ENCODE data around the gene PLEKHO2. TPM values are rescaled to one million over a fixed set of nuclear protein-coding genes. Genes with fewer than 3 reads are reported as not detected.
A peak's percentile ranks its signal among the peaks of the same experiment; 100 is the strongest.

PLEKHO2 gene
- total and polyA plus RNA-seq, 2 of the 8 experiments (the other 6 are each of a cell fraction or from before 2014, with no cell fraction given) = 16.9 to 20.1 TPM

GRCh38 chr15:64865998-64866520 is 24.3 kb downstream of the PLEKHO2 start (continued):
- TF ChIP-seq GABPA (IDR thresholded peaks at IDR 0.05; ENCODE audit: borderline replicate concordance, insufficient read depth, low read length) (no peak), SIX5 (IDR thresholded peaks at IDR 0.05; ENCODE audit: low read depth, low read length) (no peak), BCL11A (IDR thresholded peaks at IDR 0.05; ENCODE audit: low read depth in 2 of 2, low read length in 2 of 2) (no peak), RNF2 (IDR thresholded peaks at IDR 0.05; ENCODE audit: borderline replicate concordance, low read depth, low read length, missing control alignments, poor library complexity, severe bottlenecking) (no peak), EP300 (IDR thresholded peaks at IDR 0.05; ENCODE audit: borderline replicate concordance in 1 of 2, low read depth in 2 of 2, low read length in 2 of 2) (0 out of 3 replicates have a peak, but pooled peaks of 1 of the 2 experiments have one; percentile 9), KDM5A (IDR thresholded peaks at IDR 0.05; ENCODE audit: low read length) (no peak), JUND (IDR thresholded peaks at IDR 0.05; ENCODE audit: low read length) (peak; percentile 79), MAX (IDR thresholded peaks at IDR 0.05) (peak; percentile 62; the same call in 1 of the 2 replicates), CHD2 (IDR thresholded peaks at IDR 0.05; ENCODE audit: low read length) (no peak), PHF8 (conservative IDR thresholded peaks at IDR 0.05; ENCODE audit: low read depth, low read length) (no peak), RAD21 (IDR thresholded peaks at IDR 0.05 in 1 of 2, conservative IDR thresholded peaks at IDR 0.05 in 1 of 2; ENCODE audit: low read depth in 2 of 2, low read length in 2 of 2) (peak in 1 of 2 experiments; percentile 16; a peak in 2 of 4 replicates), SIN3A (conservative IDR thresholded peaks at IDR 0.05 in 1 of 2, IDR thresholded peaks at IDR 0.05 in 1 of 2; ENCODE audit: low read depth in 1 of 2, low read length in 2 of 2) (peak; percentile 61; a peak in 1 of 4 replicates), CTBP2 (IDR thresholded peaks at IDR 0.05; ENCODE audit: borderline replicate concordance, insufficient read depth, insufficient read length, low read length) (no peak), CREB1 (IDR thresholded peaks at IDR 0.05) (0 out of 2 replicates have a peak, but pooled peaks have one; percentile 27), SAP30 (IDR thresholded peaks at IDR 0.05; ENCODE audit: insufficient read depth, insufficient replicate concordance, low read length) (no peak), EZH2 (IDR thresholded peaks at IDR 0.05; ENCODE audit: low read depth, low read length, severe bottlenecking) (no peak), CTCF (IDR thresholded peaks at IDR 0.05; ENCODE audit: control extremely low read depth in 1 of 3, insufficient read depth in 1 of 3, low read depth in 1 of 3, low read length in 3 of 3) (no peak), ZNF274 (IDR thresholded peaks at IDR 0.05; ENCODE audit: borderline replicate concordance, extremely low read depth, low read length) (no peak), BACH1 (IDR thresholded peaks at IDR 0.05; ENCODE audit: low read length) (no peak), POLR2AphosphoS5 (IDR thresholded peaks at IDR 0.05; ENCODE audit: low read depth, low read length) (no peak)

All from H1 (cell line).